HG02870 (cell line): ENCODE data around the gene USP35.

ENCODE experiments used
- ATAC-seq: cut with Tn5 transposase; IDR thresholded peaks from one replicate; pipeline ENCODE4 v1.9.1; 2021; ENCODE audit warnings: mild to moderate bottlenecking, moderate library complexity; ENCODE audit not compliant: unreplicated experiment

The USP35 gene

DNA sequence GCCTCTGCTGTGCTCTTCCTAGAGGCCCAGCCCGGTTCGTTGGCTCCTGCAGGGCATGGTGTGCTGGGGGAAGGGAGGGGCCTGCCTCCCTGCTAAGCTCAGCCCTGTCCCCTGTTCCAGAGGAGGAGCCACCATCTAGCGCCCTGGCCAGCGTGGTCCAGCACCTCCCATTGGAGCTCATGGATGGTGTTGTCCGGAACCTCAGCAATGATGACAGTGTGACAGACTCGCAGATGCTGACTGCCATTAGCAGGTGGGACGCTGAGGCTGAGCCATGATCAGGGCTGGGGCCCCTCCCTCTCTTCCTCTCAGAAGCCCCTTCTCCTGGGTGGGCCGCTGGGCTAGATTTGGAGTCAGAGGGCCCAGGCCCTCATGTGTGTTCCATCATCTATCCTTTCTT lies 9.1 kb downstream of the USP35 start:
- no peak for ATAC-seq

DNA sequence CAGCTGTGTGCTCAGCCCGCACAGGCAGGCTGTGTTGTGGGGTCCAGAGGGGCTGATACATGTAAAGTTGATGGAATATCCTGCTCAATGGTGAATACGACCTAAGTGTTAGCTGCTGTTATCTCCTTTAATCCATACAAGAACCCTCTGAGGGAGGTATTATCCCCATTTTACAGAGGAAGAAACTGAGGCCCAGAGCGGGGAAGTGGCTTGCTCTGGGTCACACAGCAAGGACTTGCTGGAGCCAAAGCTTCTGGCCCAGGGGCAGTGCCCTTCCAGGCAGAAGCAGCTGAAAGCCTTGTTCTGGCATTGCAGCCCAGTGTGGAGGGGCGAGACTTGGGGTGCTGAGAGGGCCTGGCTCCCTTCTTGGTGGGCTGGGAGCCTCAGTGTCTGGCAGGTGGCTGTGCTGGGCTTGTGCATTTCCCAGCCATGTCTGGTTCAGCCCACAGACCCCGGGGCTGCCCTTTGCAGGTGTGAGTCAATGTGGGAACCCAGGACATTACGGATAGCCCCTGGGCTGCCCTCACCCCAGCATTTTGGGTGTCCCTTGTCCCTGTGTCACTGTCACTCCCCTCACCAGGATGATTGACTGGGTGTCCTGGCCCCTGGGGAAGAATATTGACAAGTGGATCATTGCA lies 10.4 kb downstream of the USP35 start:
- ATAC-seq: no peak

DNA sequence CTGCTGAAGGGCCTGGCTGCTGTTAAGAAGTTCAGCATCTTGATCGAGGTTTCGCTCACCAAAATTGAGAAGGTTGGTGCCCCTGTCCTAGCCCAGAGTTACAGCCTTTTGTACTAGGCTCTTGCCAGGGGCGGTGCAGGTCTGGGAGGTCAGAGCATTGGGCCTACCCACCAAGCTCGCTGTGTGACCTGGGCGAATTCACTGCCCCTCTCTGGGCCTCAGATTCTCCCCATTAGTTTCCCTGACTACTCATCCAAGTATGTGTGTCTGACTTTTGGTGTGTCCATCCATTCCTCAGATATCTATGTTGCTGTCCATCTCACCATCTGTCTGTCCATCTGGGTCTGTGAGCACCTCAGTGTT lies 10.9 kb downstream of the USP35 start:
- no peak for ATAC-seq

DNA sequence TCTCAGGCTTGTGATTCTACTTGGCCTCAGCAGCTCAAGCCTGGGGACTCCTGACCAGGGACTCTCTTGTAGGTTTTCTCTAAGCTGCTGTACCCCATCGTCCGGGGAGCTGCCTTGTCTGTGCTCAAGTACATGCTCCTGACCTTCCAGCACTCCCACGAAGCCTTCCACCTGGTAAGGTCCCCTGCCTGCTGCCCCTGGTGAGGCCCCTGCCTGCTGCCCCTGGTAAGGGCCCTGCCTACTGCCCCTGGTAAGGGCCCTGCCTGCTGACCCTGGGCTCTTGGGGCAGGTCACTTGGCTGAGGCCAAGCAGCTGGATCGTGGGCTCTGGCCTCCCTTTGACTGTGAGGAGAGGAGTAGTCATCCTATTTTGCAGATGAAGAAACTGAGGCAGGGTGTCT lies 11.3 kb downstream of the USP35 start:
- ATAC-seq: no peak

DNA sequence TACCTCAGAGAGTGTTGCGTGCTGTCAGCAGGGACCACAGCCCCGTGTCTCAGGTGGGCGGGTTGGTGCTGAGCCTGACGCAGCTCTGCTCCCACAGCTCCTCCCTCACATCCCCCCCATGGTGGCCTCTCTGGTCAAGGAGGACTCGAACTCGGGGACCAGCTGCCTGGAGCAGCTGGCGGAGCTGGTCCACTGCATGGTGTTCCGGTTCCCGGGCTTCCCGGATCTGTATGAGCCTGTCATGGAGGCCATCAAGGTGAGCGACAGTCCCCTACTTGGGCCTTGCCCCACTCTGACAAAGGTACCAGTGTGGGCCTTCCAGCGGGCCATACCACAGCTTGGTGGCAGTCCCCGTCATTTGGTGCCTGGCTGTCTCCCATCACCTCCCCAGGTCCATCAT lies 11.8 kb downstream of the USP35 start:
- ATAC-seq: no peak

GRCh38 chr11:78201096-78201818 lies 12.5 kb downstream of the USP35 start:
- no peak for ATAC-seq

- ATAC-seq: no peak
Measured at GRCh38 chr11:78202733-78203167, 14.0 kb downstream of the USP35 start.

DNA sequence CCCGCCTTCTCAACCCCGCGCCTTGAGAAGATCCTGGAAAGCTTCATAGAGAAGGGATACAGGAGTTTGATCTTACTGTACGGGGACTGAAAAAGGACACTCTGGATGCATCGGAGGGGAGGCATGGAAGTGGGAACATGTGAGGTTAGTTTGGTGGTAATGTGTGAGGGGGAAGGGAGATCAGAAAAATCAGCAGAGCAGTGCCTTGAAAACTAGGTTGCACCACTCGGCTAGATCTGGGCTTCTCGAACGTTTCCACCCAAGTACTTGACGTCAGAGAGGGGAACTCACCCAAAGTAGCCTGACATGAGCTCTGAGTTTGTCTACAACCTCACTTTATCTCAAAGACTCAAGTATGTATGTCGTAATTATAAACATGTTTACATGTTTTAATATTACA lies 14.5 kb downstream of the USP35 start:
- ATAC-seq: no peak

DNA sequence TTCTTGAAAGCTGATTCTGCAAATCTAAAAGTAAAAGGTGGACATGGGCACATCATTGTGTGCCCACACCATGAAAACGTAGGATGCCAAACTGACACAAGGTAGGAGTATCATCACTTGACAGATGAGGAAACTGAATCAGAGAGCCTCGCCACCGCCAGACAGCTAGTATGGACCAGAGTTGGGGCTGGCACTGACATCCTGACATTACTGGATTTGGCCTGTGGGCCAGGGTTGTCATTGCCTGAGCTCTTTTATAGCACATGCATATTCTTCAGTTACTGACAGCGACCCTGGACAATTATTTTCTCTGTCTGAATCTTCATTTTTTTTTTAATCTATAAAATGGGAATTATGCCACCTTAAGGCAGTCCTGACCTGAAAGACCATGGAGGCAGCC lies 16.5 kb downstream of the USP35 start:
- ATAC-seq: no peak

DNA sequence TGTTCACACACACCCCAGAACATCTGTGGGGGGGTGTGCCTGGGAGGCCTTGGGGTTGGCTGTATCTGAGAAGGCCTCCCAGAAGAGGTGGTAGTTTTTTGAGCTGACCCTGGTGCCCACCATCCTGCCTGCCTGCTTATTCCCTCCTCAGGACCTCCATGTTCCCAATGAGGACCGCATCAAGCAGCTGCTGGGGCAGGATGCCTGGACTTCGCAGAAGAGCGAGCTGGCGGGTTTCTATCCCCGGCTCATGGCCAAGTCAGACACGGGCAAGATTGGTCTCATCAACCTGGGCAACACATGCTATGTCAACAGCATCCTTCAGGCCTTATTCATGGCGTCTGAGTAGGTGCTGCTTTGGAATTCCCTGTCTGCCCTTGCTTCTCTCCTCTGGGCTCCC lies 17.0 kb downstream of the USP35 start:
- no peak for ATAC-seq

- no peak for ATAC-seq
Measured at GRCh38 chr11:78207532-78208256, 19.0 kb downstream of the USP35 start.

GRCh38 chr11:78208257-78209165 lies 19.8 kb downstream of the USP35 start:
- ATAC-seq: no peak

- ATAC-seq: no peak
Measured at GRCh38 chr11:78209478-78209877, 20.8 kb downstream of the USP35 start.

DNA sequence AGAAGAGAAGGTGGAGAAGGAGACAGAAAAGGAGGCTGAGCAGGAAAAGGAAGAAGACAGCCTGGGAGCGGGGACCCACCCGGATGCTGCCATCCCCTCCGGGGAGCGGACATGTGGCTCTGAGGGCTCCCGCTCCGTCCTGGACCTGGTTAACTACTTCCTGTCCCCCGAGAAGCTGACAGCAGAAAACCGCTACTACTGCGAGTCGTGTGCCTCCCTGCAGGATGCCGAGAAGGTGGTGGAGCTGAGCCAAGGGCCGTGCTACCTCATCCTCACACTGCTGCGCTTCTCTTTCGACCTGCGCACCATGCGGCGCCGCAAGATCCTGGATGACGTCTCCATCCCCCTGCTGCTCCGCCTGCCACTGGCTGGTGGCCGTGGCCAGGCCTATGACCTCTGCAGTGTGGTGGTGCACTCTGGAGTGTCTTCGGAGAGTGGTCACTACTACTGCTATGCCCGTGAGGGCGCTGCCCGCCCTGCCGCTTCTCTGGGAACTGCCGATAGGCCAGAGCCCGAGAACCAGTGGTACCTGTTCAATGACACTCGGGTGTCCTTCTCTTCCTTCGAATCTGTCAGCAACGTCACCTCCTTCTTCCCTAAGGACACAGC lies 21.4 kb downstream of the USP35 start:
- no peak for ATAC-seq

DNA sequence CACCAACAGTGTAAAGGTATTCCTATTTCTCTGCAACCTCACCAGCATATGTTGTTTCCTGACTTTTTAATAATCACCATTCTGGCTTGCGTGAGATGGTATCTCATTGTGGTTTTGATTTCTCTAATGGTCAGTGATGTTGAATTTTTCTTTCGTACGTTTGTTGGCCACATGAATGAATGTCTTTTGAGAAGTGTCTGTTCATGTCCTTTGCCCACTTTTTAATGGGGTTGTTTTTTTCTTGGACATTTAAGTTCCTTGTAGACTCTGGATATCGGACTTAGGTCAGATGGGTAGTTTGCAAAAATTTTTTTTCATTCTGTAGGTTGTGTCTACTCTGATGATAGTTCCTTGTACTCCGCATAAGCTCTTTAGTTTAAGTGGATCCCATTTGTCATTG lies 22.8 kb downstream of the USP35 start:
- ATAC-seq: no peak

DNA sequence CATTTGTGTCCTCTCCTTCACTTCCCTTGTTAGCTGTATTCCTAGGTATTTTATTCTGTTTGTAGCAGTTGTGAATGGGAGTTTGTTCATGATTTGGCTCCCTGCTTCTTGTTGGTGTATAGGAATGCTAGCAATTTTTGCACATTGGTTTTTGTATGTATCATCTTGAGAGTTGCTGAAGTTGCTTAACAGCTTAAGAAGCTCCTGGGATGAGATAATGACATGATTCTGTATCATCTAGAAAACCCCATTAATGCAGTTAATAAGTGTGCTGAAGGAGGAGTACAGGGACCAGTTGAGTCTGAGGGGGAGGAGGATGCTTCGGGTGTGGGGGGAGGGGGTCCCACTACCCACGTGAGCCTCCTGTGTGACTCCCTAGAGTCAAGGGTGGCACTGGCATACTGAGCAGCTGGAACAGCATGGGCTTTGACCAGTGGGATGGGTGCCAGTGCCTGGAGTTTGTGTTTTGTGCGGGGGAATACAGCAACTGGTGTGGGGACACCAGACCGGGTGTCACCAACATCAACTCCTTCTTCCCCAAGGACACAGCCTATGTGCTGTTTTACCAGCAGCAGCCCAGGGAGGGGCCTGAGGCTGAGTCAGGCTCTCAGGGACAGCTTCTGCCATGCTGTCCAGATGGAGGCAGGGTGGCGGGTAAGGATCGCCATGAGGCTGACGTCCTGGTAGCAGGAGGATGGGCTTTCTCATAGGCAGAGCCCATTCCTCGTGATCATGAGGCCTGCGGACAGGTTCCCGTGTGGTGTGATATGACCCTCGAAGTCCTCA lies 24.1 kb downstream of the USP35 start:
- no peak for ATAC-seq

DNA sequence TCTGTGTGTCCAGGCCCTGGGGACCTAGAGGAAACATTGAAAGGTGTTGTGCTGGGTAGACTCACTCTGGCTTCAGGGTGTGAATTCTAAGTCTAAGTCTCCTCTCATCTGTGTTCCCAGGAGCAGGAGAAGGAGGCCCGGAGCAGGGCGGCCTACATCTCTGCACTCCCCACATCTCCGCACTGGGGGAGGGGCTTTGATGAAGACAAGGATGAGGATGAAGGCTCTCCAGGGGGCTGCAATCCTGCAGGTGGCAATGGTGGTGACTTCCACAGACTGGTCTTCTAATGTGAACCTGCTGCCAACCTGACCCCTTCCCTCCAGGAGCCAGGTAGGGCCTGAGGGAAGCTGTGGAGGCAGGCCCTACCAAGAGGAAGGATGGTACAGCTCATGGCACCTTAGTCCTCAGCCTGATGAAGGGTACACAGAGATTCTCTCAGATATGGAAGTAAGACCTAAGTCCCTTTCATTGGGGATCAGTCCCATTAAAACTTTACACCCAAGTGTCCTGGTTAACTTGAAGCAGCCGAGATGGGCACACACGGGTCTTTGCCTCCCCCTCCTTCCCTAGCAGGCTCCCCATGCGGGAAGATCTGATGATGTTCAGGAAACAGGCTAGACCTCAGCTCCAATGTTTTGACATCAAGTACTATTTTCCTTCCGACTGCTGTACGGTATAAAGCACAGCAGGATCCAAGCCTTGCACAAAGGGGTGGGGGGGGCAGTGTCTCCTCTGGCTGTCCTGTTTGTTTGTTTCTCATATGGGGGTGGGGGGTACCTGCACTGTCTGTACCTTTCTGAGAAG lies 25.0 kb downstream of the USP35 start:
- no peak for ATAC-seq

DNA sequence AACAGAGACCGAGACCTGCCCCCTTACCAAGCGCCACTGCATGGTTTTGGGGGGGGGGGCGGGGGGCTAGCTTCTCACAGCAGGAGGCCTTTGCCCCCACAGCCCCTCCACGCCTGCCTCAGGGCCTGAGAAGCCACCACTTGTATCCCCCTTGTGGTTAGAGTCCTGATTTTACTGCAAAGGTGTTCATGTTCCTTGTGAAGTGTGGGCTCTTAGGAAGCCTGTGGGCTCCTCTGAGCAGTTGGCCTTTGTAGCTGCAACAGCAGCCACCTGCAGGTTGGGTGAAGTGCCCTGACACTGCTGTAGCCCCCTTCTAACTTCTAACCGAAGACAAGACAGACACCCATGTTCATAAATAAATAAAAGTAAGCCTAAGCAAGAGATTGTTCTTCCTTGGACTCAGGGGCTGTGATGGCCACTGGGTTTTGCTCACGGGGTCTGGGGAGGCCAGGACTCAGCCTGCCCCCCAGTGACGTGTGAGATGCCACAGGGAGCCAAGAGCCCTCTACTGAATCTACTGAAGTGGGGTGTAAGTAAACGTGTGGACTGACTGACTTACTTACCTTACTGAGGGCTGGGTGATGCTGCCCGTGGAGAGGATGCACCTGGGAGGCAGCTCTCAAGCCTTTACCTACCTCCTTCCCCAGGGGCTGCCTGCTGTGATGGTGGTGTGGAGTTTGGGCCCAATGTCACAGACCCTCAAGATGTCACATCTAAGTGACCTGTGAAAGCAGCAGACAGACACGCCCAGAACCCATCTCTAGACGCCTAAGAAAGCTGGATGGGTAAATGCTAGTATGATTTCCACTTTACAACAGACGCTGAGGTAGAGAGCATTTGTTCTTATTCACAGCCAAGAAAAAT lies 25.8 kb downstream of the USP35 start:
- no peak for ATAC-seq
